Parathyroid adenoma (tissue), 2 donors: ENCODE data around the gene GLS.

Experiments used
- H2AFZ ChIP-seq: fragments of 300-600 bp; sonication (generic); one replicate; pipeline ENCODE4 v1.7.0; 2017; ENCODE audit warnings: antibody characterized with exemption, mild to moderate bottlenecking
- H3K27ac ChIP-seq: fragments of 300-600 bp; sonication (generic); one replicate; pipeline ENCODE4 v1.7.0; 2017
- H3K27me3 ChIP-seq: fragments of 300-600 bp; sonication (generic); one replicate; pipeline ENCODE4 v1.7.0; 2017; ENCODE audit warnings: low read length; ENCODE audit not compliant: control insufficient read depth, insufficient read depth
- H3K36me3 ChIP-seq: fragments of 300-600 bp; sonication (generic); one replicate; pipeline ENCODE4 v1.7.0; 2017; ENCODE audit warnings: low read length; ENCODE audit not compliant: control insufficient read depth, insufficient read depth
- H3K4me1 ChIP-seq: fragments of 300-600 bp; sonication (generic); one replicate; pipeline ENCODE4 v1.7.0; 2017; ENCODE audit warnings: control low read depth
- H3K4me2 ChIP-seq: fragments of 300-600 bp; sonication (generic); one replicate; pipeline ENCODE4 v1.7.0; 2017; ENCODE audit warnings: low read length
- H3K4me3 ChIP-seq: fragments of 300-600 bp; sonication (generic); one replicate; pipeline ENCODE4 v1.7.0; 2017; ENCODE audit warnings: low read depth, low read length
- H3K79me2 ChIP-seq: fragments of 300-600 bp; sonication (generic); one replicate; pipeline ENCODE4 v1.7.0; 2017; ENCODE audit warnings: control low read depth
- H3K9ac ChIP-seq: fragments of 300-600 bp; sonication (generic); one replicate; pipeline ENCODE4 v1.7.0; 2017; ENCODE audit warnings: mild to moderate bottlenecking
- H3K9me3 ChIP-seq: fragments of 300-600 bp; sonication (generic); one replicate; pipeline ENCODE4 v1.7.0; 2017; ENCODE audit warnings: low read length; ENCODE audit not compliant: control insufficient read depth
- CTCF ChIP-seq: fragments of 300-600 bp; sonication (generic); IDR thresholded peaks from one replicate; pipeline ENCODE4 v1.7.0; 2017; ENCODE audit warnings: antibody characterized with exemption, mild to moderate bottlenecking
- donor health status: primary hyperparathyroidism.

Gene GLS

GRCh38 chr2:190854726-190855125 is 25.9 kb upstream of the GLS start:
- Histone ChIP-seq H3K9ac (no peak overlapping the region), H3K79me2 (no peaks in the 10 kb centered on the region), H3K4me3 (no peak overlapping the region), H3K9me3 (no peaks in the 10 kb centered on the region), H3K4me2 (no peak overlapping the region), H3K27ac (no peak overlapping the region), H3K36me3 (no peaks in the 10 kb centered on the region), H3K4me1 (peaks cover 3% of the 10 kb centered on the region), H3K27me3 (no peaks in the 10 kb centered on the region), H2AFZ (no peak overlapping the region)
- TF ChIP-seq CTCF, result no peak

GRCh38 chr2:190855245-190855644 is 25.4 kb upstream of the GLS start:
- no peak overlapping the region for H3K27ac ChIP-seq

GRCh38 chr2:190856985-190857384 is 23.6 kb upstream of the GLS start:
- H3K9me3 ChIP-seq, result no peaks in the 10 kb centered on the region
- no peaks in the 10 kb centered on the region for H3K36me3 ChIP-seq
- no peak overlapping the region for H2AFZ ChIP-seq
- no peak for TF ChIP-seq CTCF
- H3K4me2 ChIP-seq, result no peak overlapping the region
- H3K9ac ChIP-seq, result no peak overlapping the region
- H3K4me1 ChIP-seq, result no peaks in the 10 kb centered on the region
- no peaks in the 10 kb centered on the region for H3K27me3 ChIP-seq
- H3K4me3 ChIP-seq, result no peak overlapping the region
- H3K79me2 ChIP-seq, result no peaks in the 10 kb centered on the region
- H3K27ac ChIP-seq, result no peak overlapping the region

More at GRCh38 chr2:190855245-190855644, 25.4 kb upstream of the GLS start:
- Histone ChIP-seq H3K4me1 (peaks cover 3% of the 10 kb centered on the region), H3K79me2 (no peaks in the 10 kb centered on the region), H3K36me3 (no peaks in the 10 kb centered on the region), H3K4me2 (no peak overlapping the region), H2AFZ (no peak overlapping the region), H3K27me3 (no peaks in the 10 kb centered on the region), H3K9ac (no peak overlapping the region), H3K9me3 (no peaks in the 10 kb centered on the region), H3K4me3 (no peak overlapping the region)
- TF ChIP-seq CTCF, result no peak

- Histone ChIP-seq H3K27ac (no peak overlapping the region), H3K4me1 (no peaks in the 10 kb centered on the region), H3K27me3 (no peaks in the 10 kb centered on the region), H2AFZ (no peak overlapping the region), H3K4me2 (no peak overlapping the region), H3K9ac (no peak overlapping the region), H3K36me3 (no peaks in the 10 kb centered on the region), H3K9me3 (no peaks in the 10 kb centered on the region), H3K79me2 (no peaks in the 10 kb centered on the region), H3K4me3 (no peak overlapping the region)
- no peak for TF ChIP-seq CTCF
Observed at GRCh38 chr2:190858817-190859216, 21.8 kb upstream of the GLS start.

GRCh38 chr2:190859347-190860297 is 21.0 kb upstream of the GLS start:
- Histone ChIP-seq H3K4me2 (no peak overlapping the region), H3K9ac (no peak overlapping the region), H3K4me3 (no peak overlapping the region), H3K9me3 (no peaks in the 10 kb centered on the region), H3K27ac (no peak overlapping the region), H3K79me2 (no peaks in the 10 kb centered on the region), H3K4me1 (no peaks in the 10 kb centered on the region), H3K36me3 (no peaks in the 10 kb centered on the region), H3K27me3 (no peaks in the 10 kb centered on the region), H2AFZ (peak overlapping the region; percentile 60)
- no peak for TF ChIP-seq CTCF
